HepG2 (cell line): ENCODE data around the gene UEVLD. TPM values are rescaled to one million over a fixed set of nuclear protein-coding genes. Genes with fewer than 3 reads are reported as not detected.

Experiments used
- ATAC-seq: fragments of 200-7000 bp; cut with Tn5 transposase; 3 replicates; pipeline ENCODE4 v1.9.1; 2020; ENCODE audit warnings: mild to moderate bottlenecking, moderate library complexity
- BruUV-seq: library from RNA; stranded (reverse); fragments of 400-500 nt; replicated peaks from 2 replicates; lab custom pipeline; 2021; lab: Mats Ljungman, UMichigan
- CTCF ChIA-PET: fragments of 300-600 bp; formaldehyde crosslinking; extraction: SDS; loops from one replicate; lab custom pipeline; 2021; ENCODE audit warnings: low total read pairs, inconsistent platforms, low intra/inter-chr PET ratio; lab: Yijun Ruan, JAX
- POLR2A ChIA-PET: fragments of 350-600 bp; sonication (Branson Sonifier 250); formaldehyde crosslinking; loops from one replicate; lab custom pipeline; 2020; ENCODE audit warnings: antibody characterized with exemption, inconsistent platforms; lab: Yijun Ruan, JAX
- DNase-seq: peaks from one replicate; pipeline ENCODE4 v3.0.0-alpha.2; 2015; ENCODE audit warnings: low spot score
- FAIRE-seq: peaks from 3 replicates; lab custom pipeline; 2011; peaks lifted over from hg19 to GRCh38; lab: Jason Lieb, UNC
- H2AFZ ChIP-seq: one replicate; pipeline ENCODE4 v1.6.1; 2011; ENCODE audit warnings: low read length, inconsistent platforms
- H3K27ac ChIP-seq: fragments of 300-600 bp; 3 replicates; pipeline ENCODE4 v1.8.0; 2011; ENCODE audit warnings: mixed run types, mild to moderate bottlenecking, mixed read lengths, low read length, inconsistent platforms; ENCODE audit not compliant: insufficient read depth; ENCODE audit errors: extremely low read length
- H3K27me3 ChIP-seq, 2 experiments: fragments of 200-600 bp in 1 of 2; 2 replicates in 1 of 2; 3 replicates in 1 of 2; pipeline versions ENCODE4 v1.6.0 to v1.8.0; 2011; ENCODE audit warnings: low read length in 2 of 2, mild to moderate bottlenecking in 2 of 2, moderate library complexity in 2 of 2, inconsistent platforms in 1 of 2; ENCODE audit not compliant: insufficient read depth in 2 of 2, control insufficient read depth in 1 of 2
- H3K36me3 ChIP-seq, 2 experiments: fragments of 200-600 bp in 1 of 2; replicated peaks in 1 of 2; 2 replicates in 1 of 2; 3 replicates in 1 of 2; pipeline versions ENCODE4 v1.5.1 to v1.8.0; 2011; ENCODE audit warnings: low read length in 2 of 2, inconsistent platforms in 1 of 2; ENCODE audit not compliant: insufficient read depth in 2 of 2, control insufficient read depth in 1 of 2
- H3K4me1 ChIP-seq: 2 replicates; pipeline ENCODE4 v1.5.1; 2012; ENCODE audit warnings: low read length, inconsistent platforms; ENCODE audit not compliant: insufficient read depth
- H3K4me2 ChIP-seq: 2 replicates; pipeline ENCODE4 v1.6.0; 2011; ENCODE audit warnings: low read depth, low read length, inconsistent platforms
- H3K4me3 ChIP-seq, 3 experiments: fragments of 200-600 bp in 1 of 3; sonication (generic), shearing (Covaris generic) in 1 of 3; replicated peaks in 1 of 3; 2 replicates each; pipeline ENCODE4 v1.5.1; 2011 to 2016; ENCODE audit warnings: low read length in 3 of 3, inconsistent platforms in 2 of 3, low read depth in 2 of 3, mild to moderate bottlenecking in 2 of 3, control low read depth in 1 of 3, mixed read lengths in 1 of 3; ENCODE audit not compliant: insufficient read depth in 1 of 3
- H3K79me2 ChIP-seq: one replicate; pipeline ENCODE4 v1.6.1; 2011; ENCODE audit warnings: low read length, inconsistent platforms; ENCODE audit not compliant: insufficient read depth
- H3K9ac ChIP-seq: 2 replicates; pipeline ENCODE4 v1.6.0; 2011; ENCODE audit warnings: mild to moderate bottlenecking, low read depth, low read length, inconsistent platforms; ENCODE audit not compliant: insufficient read depth
- H3K9me3 ChIP-seq: 2 replicates; pipeline ENCODE4 v1.5.1; 2012; ENCODE audit warnings: mild to moderate bottlenecking, low read length
- H4K20me1 ChIP-seq: 2 replicates; pipeline ENCODE4 v1.6.0; 2011; ENCODE audit warnings: inconsistent platforms, mild to moderate bottlenecking, low read length, moderate library complexity; ENCODE audit not compliant: insufficient read depth
- BCLAF1 ChIP-seq: fragments of 450-650 bp; IDR thresholded peaks from 2 replicates; pipeline ENCODE4 v1.6.1; 2017; ENCODE audit warnings: mild to moderate bottlenecking
- CEBPZ ChIP-seq: IDR thresholded peaks from 2 replicates; pipeline ENCODE4 v1.6.1; 2012; ENCODE audit warnings: low read length, improper control_type of control experiment
- DNMT3B ChIP-seq: conservative IDR thresholded peaks from 2 replicates; pipeline ENCODE4 v1.6.1; 2016; ENCODE audit warnings: missing biosample characterization, control low read depth
- FUBP1 ChIP-seq: sonication (generic); formaldehyde crosslinking; IDR thresholded peaks from 2 replicates; pipeline ENCODE4 v1.5.1; 2020; ENCODE audit warnings: missing genetic modification reagents, mild to moderate bottlenecking, borderline replicate concordance
- HOXA7 ChIP-seq: sonication (generic); formaldehyde crosslinking; IDR thresholded peaks from 2 replicates; pipeline ENCODE4 v1.8.1; 2022; ENCODE audit warnings: mild to moderate bottlenecking, missing genetic modification reagents, moderate library complexity
- NR2F2 ChIP-seq: IDR thresholded peaks from 2 replicates; pipeline ENCODE4 v1.6.1; 2012; ENCODE audit warnings: low read depth, inconsistent platforms, borderline replicate concordance
- PHF8 ChIP-seq: sonication (generic); formaldehyde crosslinking; IDR thresholded peaks from 2 replicates; pipeline ENCODE4 v1.5.0; 2020; ENCODE audit warnings: missing genetic modification reagents
- RAD51 ChIP-seq: fragments of 450-650 bp; IDR thresholded peaks from 2 replicates; pipeline ENCODE4 v1.6.1; 2016; ENCODE audit warnings: borderline replicate concordance
- SRF ChIP-seq: IDR thresholded peaks from 2 replicates; pipeline ENCODE4 v1.6.1; 2011; ENCODE audit warnings: mild to moderate bottlenecking, low read depth, low read length, moderate library complexity
- TEAD3 ChIP-seq: optimal IDR thresholded peaks from 2 replicates; pipeline ENCODE3; 2016; ENCODE audit warnings: borderline replicate concordance
- ZNF530 ChIP-seq: sonication (generic); formaldehyde crosslinking; IDR thresholded peaks from 2 replicates; pipeline ENCODE4 v1.5.0; 2020; ENCODE audit warnings: low read depth, mild to moderate bottlenecking, missing genetic modification reagents
- ZNF713 ChIP-seq: sonication (generic); formaldehyde crosslinking; IDR thresholded peaks from 2 replicates; pipeline ENCODE4 v1.4.0; 2020; ENCODE audit warnings: mild to moderate bottlenecking, missing genetic modification reagents
- ZNF747 ChIP-seq: sonication (generic); formaldehyde crosslinking; IDR thresholded peaks from 2 replicates; pipeline ENCODE4 v1.8.1; 2023; ENCODE audit warnings: missing genetic modification reagents, mild to moderate bottlenecking, borderline replicate concordance
- ZNF766 ChIP-seq: sonication (generic); formaldehyde crosslinking; IDR thresholded peaks from 2 replicates; pipeline ENCODE4 v1.5.0; 2020; ENCODE audit warnings: missing genetic modification reagents, borderline replicate concordance
- WGBS: methylation state at CpG from one replicate; pipeline ENCODE4 v1.1.6; 2017; ENCODE audit warnings: low lambda C conversion rate; 5-methylcytosine and 5-hydroxymethylcytosine counted together
- in situ Hi-C: cut with HindIII; loops from 2 replicates; pipeline ENCODE4 v1.10.0; 2017; ENCODE audit warnings: low pct_unique_long_range_greater_than_20kb; ENCODE audit not compliant: extremely low pct_ligation_motif_present
- intact Hi-C: fragments of 100-400 bp; cut with micrococcal nuclease; formaldehyde crosslinking; loops from one replicate; pipeline ENCODE4 v1.10.0; 2022; ENCODE audit not compliant: unreplicated experiment
- polyA plus RNA-seq, 8 experiments: library from polyadenylated mRNA; depleted of rRNA in 3 of 8; stranded (reverse) in 7 of 8; unstranded in 1 of 8; fragments of >200 nt; fragmentation: Illumina TruSeq in 4 of 8; extraction: Trizol in 4 of 8; gene quantifications; 2 replicates each; pipeline versions ENCODE4 v1.2.1 to v1.2.3, GENCODE V29; 2011 to 2016; ENCODE audit warnings: low read depth in 4 of 8, missing spikeins in 1 of 8, mixed read lengths in 1 of 8; ENCODE audit not compliant: insufficient read depth in 1 of 8
- total RNA-seq, 5 experiments: library from RNA; depleted of rRNA; stranded (reverse); fragments of >200 nt; fragmentation: Illumina TruSeq; extraction: Trizol; gene quantifications; 2 replicates each; pipeline ENCODE4 v1.2.3, GENCODE V29; 2016; ENCODE audit warnings: low read depth in 1 of 5

UEVLD gene
- total and polyA plus RNA-seq, 2 of the 13 experiments (the other 11 are each of a cell fraction or from before 2014, with no cell fraction given), result 5.7 to 13.7 TPM

GRCh38 chr11:18623707-18624106 lies 35.2 kb upstream of the UEVLD start (continued):
- TF ChIP-seq RAD51, result no peak

- ChIA-PET POLR2A (interaction anchor here (0.8 to 2.3 kb wide), 2 partner anchors 16 to 92 kb away, joined by 3 to 7 read pairs; partner anchors contain the start of genes SPTY2D1 and TSG101), CTCF (no interaction called here)
- no peak overlapping the region for H3K4me3 ChIP-seq
- H3K27me3 ChIP-seq, result no peaks in the 10 kb centered on the region
- H3K36me3 ChIP-seq, result peaks cover 7 to 33% of the 10 kb centered on the region in 2 experiments
- ATAC-seq (no peak), FAIRE-seq (no peak), DNase-seq (no peak)
- no peak overlapping the region for H3K9ac ChIP-seq
- H3K4me2 ChIP-seq, result no peak overlapping the region
- no TSS peak for BruUV-seq
- H3K27ac ChIP-seq, result no peak overlapping the region
- in situ Hi-C loops (no loop called here), intact Hi-C loops (no loop called here)
- peaks cover 5% of the 10 kb centered on the region; the same call in 1 of the 2 replicates for H3K4me1 ChIP-seq
- H3K79me2 ChIP-seq, result peaks cover 47% of the 10 kb centered on the region
- 95% methylated on average over 5 of the region's 5 CpGs for WGBS
- no peaks in the 10 kb centered on the region for H3K9me3 ChIP-seq
- H2AFZ ChIP-seq, result no peak overlapping the region
- H4K20me1 ChIP-seq, result peaks cover 2% of the 10 kb centered on the region; the same call in 1 of the 2 replicates
- TF ChIP-seq HOXA7 (CRISPR knock-in tag), result no peak
- TF ChIP-seq SRF, result no peak
- TF ChIP-seq BCLAF1, result no peak
- TF ChIP-seq PHF8, result no peak
- no peak for TF ChIP-seq DNMT3B (CRISPR knock-in tag)
- no peak for TF ChIP-seq TEAD3 (CRISPR knock-in tag)
- no peak for TF ChIP-seq ZNF766 (CRISPR knock-in tag)
- no peak for TF ChIP-seq NR2F2
- no peak for TF ChIP-seq FUBP1
- TF ChIP-seq ZNF747 (CRISPR knock-in tag), result no peak
- no peak for TF ChIP-seq CEBPZ
- no peak for TF ChIP-seq ZNF713
- no peak for TF ChIP-seq ZNF530 (CRISPR knock-in tag)
These were observed 29.9 kb upstream of the UEVLD start for GRCh38 chr11:18618342-18619025.
